Mucosa of descending colon (tissue), 3 donors: ENCODE results near the gene MGAT3. TPM values are rescaled to one million over a fixed set of nuclear protein-coding genes. Genes with fewer than 3 reads are reported as not detected.

ENCODE experiments used
- ATAC-seq: fragments of 200-7000 bp; cut with Tn5 transposase; one replicate; pipeline ENCODE4 v1.9.1; 2020; ENCODE audit warnings: mild to moderate bottlenecking, moderate library complexity
- DNase-seq, 3 donors: peaks; one replicate each; pipeline ENCODE4 v3.0.0-alpha.2; 2020
- H3K36me3 ChIP-seq: fragments of 200-600 bp; one replicate; pipeline ENCODE4 v1.8.0; 2021; ENCODE audit warnings: low read depth, mild to moderate bottlenecking
- H3K4me1 ChIP-seq: fragments of 200-600 bp; one replicate; pipeline ENCODE4 v1.8.0; 2021; ENCODE audit warnings: low read depth, mild to moderate bottlenecking
- H3K4me3 ChIP-seq: fragments of 200-600 bp; one replicate; pipeline ENCODE4 v1.8.0; 2021; ENCODE audit warnings: mild to moderate bottlenecking
- H3K9me3 ChIP-seq: fragments of 200-600 bp; one replicate; pipeline ENCODE4 v1.8.0; 2021; ENCODE audit warnings: mild to moderate bottlenecking
- CTCF ChIP-seq: fragments of 200-600 bp; IDR thresholded peaks from one replicate; pipeline ENCODE4 v1.8.0; 2022; ENCODE audit warnings: antibody characterized with exemption, mild to moderate bottlenecking
- intact Hi-C, 2 donors: fragments of 100-400 bp; cut with DNase I in 1 of 2; cut with micrococcal nuclease in 1 of 2; formaldehyde crosslinking; loops; one replicate each; pipeline versions ENCODE4 v1.11.0 to v1.11.1; 2022; cut with DNase I, micrococcal nuclease
- total RNA-seq, 3 donors: library from RNA; stranded (reverse); fragmentation: NEBNext Ultra II Directional in 2 of 3; extraction: Animal tissue kit (Norgen Biotek cat#: 25700) in 2 of 3; gene quantifications; one replicate each; pipeline versions ENCODE4 v1.2.1 to v1.2.4, GENCODE V29; 2021 to 2023
- donor health status: DM: no; HTN: no; CAD: no; lungs with moderate emphysema.
- donor health status: DM: no; HTN: no; CAD: no.
- donor health status: DM: no; HTN: yes; CAD: no.

Gene MGAT3
- total RNA-seq, 3 donors from 2014 or later = 5.1 to 8.5 (median 6.5) TPM

- H3K4me1 ChIP-seq = peaks cover 17% of the 10 kb centered on the region
- no peak for ATAC-seq
- no peaks in the 10 kb centered on the region for H3K9me3 ChIP-seq
- no peaks in the 10 kb centered on the region for H3K36me3 ChIP-seq
- no peak for TF ChIP-seq CTCF
- DNase-seq = no peak
- intact Hi-C loops = loop anchor here (5.0 to 10.0 kb wide), 3 partner anchors 486 to 809 kb away; partner anchors contain the start of gene ADSL (in 1 of the 2)
- H3K4me3 ChIP-seq = no peak overlapping the region
Measured at GRCh38 chr22:39535831-39536449, 79.1 kb downstream of the MGAT3 start.

GRCh38 chr22:39536711-39537110 is 79.9 kb downstream of the MGAT3 start:
- ATAC-seq (no peak), DNase-seq (no peak)
- no peak for TF ChIP-seq CTCF
- peaks cover 9% of the 10 kb centered on the region for H3K4me1 ChIP-seq
- no peak overlapping the region for H3K4me3 ChIP-seq
- H3K36me3 ChIP-seq = no peaks in the 10 kb centered on the region
- no peaks in the 10 kb centered on the region for H3K9me3 ChIP-seq
- intact Hi-C loops = loop anchor here (5.0 to 10.0 kb wide), 3 partner anchors 486 to 808 kb away; partner anchors contain the start of gene ADSL (in 1 of the 2)

GRCh38 chr22:39537975-39538374 is 81.2 kb downstream of the MGAT3 start:
- ATAC-seq = no peak
- H3K9me3 ChIP-seq = no peaks in the 10 kb centered on the region
- intact Hi-C loops = loop anchor here (5.0 to 10.0 kb wide), 3 partner anchors 484 to 807 kb away; partner anchors contain the start of gene ADSL (in 1 of the 2)

More at GRCh38 chr22:39537975-39538374, 81.2 kb downstream of the MGAT3 start:
- Histone ChIP-seq H3K4me3 (no peak overlapping the region), H3K36me3 (no peaks in the 10 kb centered on the region), H3K4me1 (peaks cover 7% of the 10 kb centered on the region)
- DNase-seq = no peak
- no peak for TF ChIP-seq CTCF

Other genes starting within 250 kb of the MGAT3 start
- gene PDGFB, start 212.0 kb upstream of the MGAT3 start, total RNA-seq = 10 to 100 TPM in 1 of 3 donors, 1 to 10 TPM in 2; 1.8 to 16.6 (median 5.4) TPM
- 1,000 to 10,000 TPM; 1,561 to 1,749 (median 1,709) TPM for gene RPL3, start 137.4 kb upstream of the MGAT3 start, total RNA-seq
- 10 to 100 TPM in 1 of 3 donors, 1 to 10 TPM in 2; 1.7 to 26.5 (median 2.9) TPM for gene SYNGR1, start 107.0 kb upstream of the MGAT3 start, total RNA-seq
- 10 to 100 TPM; 19.2 to 29.9 (median 24.8) TPM for gene TAB1, start 57.2 kb upstream of the MGAT3 start, total RNA-seq
- 10 to 100 TPM; 29.8 to 38.4 (median 34.0) TPM for gene MIEF1, start 45.3 kb downstream of the MGAT3 start, total RNA-seq
- 100 to 1,000 TPM; 201 to 581 (median 205) TPM for gene ATF4, start 63.5 kb downstream of the MGAT3 start, total RNA-seq
- gene RPS19BP1, start 75.7 kb downstream of the MGAT3 start, total RNA-seq = 10 to 100 TPM; 59.1 to 77.7 (median 61.2) TPM
- under 1 TPM; 0.19 to 0.41 (median 0.20) TPM for gene CACNA1I, start 113.7 kb downstream of the MGAT3 start, total RNA-seq